Right lung (tissue), 5 donors: Measurements from ENCODE around the gene ALG1L2. TPM values are rescaled to one million over a fixed set of nuclear protein-coding genes. Genes with fewer than 3 reads are reported as not detected.
"Not testable (repeated sequence)": the region's sequence is repeated elsewhere in the genome, so short reads cannot be mapped to it uniquely, and the experiment has no call there.

Experiments used
- DNase-seq, 2 donors: peaks; one replicate each; pipeline ENCODE4 v3.0.0-alpha.2; 2013
- polyA plus RNA-seq, 5 donors: library from polyadenylated mRNA; unstranded; fragments of 120-200 nt; gene quantifications; one replicate each; pipeline versions ENCODE4 v1.2.1 to v1.2.3, GENCODE V29; 2013; ENCODE audit warnings: inconsistent platforms in 1 of 5, low replicate concordance in 1 of 5; ENCODE audit not compliant: insufficient read length in 5 of 5, insufficient read depth in 1 of 5

ALG1L2 gene
- polyA plus RNA-seq, 5 donors, result 2.4 to 4.7 (median 3.9) TPM

- DNase-seq, result no peak
Measured at GRCh38 chr3:130093741-130094391, 12.2 kb downstream of the ALG1L2 start.

DNA sequence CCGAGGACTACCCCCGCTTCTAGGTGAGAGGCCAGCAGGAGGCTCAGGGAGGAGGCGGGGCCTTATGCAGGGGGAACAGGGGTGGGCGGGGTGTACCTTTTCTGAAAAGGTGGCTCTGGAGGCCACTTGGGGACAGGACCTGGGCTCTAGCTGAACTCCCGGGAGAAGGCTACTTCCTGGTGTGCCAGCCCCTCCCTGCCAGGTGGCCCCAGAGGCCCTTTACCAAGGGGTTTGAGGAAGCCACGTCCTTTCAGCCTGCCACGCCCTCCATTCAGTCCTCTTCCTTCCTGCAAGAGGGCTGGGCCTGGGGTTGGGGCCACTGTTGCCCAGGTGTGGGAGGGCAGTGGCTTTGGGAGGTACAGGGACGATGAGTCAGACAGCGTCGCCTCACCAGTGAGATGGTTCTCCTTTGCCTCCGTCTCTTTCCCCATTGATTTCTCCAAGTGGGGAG is 12.9 kb downstream of the ALG1L2 start:
- not testable (repeated sequence) for DNase-seq

DNA sequence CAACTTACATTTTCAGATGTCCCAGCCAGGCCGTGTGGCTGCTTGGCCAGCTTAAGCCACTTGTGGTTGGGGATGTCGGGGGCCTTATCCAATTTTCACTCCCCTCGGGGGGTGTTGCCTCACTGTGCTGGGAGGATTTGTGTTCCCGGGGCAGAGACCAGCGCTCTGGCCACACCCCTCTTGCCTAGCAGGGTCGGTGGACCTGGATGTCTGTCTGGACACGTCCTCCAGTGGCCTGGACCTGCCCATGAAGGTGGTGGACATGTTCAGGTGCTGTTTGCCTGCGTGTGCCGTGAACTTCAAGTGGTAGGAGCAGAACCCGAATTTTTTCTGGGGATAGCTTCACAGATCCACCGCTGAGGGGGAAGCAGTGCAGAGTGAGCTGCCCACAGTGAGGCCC is 14.2 kb downstream of the ALG1L2 start:
- DNase-seq, result not testable (repeated sequence)

GRCh38 chr3:130097096-130097495 is 15.5 kb downstream of the ALG1L2 start:
- not testable (repeated sequence) for DNase-seq

- DNase-seq, result not testable (repeated sequence)
Measured at GRCh38 chr3:130097690-130098638, 16.3 kb downstream of the ALG1L2 start.

DNA sequence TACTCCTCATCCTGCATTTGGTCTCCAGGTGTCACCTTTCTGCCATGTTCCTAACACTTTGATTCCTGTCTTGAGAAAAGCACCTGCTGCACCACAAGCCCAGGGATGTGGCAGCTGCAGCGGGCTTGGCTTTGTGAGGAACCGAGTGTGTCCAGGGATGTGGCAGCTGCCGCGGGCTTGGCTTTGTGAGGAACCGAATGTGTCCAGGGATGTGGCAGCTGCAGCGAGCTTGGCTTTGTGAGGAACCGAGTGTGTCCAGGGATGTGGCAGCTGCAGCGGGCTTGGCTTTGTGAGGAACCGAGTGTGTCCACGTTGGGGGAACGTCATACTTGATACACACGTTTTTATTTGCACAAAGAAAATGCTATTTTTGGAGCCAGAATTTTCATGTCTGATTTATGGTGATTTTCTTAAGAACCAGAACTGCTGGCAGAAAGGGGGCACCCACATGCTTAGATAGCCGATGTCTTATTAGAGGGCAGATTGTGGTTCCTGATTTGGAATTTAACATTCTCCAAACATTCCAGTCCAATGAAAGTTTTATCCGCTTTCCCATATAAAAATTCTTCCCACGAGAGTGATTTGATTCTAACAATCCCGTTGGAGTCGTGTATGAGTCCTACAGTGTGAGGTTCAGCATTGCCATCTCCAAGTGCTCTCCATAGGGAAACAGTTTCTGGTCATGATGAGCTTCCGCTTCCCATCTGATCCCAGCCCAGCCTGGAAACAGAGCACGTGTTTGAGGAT is 17.2 kb downstream of the ALG1L2 start:
- DNase-seq, result not testable (repeated sequence)

- not testable (repeated sequence) for DNase-seq
Measured at GRCh38 chr3:130102545-130102944, 20.9 kb downstream of the ALG1L2 start.

- DNase-seq, result not testable (repeated sequence)
Measured at GRCh38 chr3:130104191-130104590, 22.6 kb downstream of the ALG1L2 start.

- DNase-seq, result not testable (repeated sequence)
Measured at GRCh38 chr3:130107333-130107995, 25.8 kb downstream of the ALG1L2 start.

GRCh38 chr3:130108836-130109585 is 27.4 kb downstream of the ALG1L2 start:
- not testable (repeated sequence) for DNase-seq

- DNase-seq, result not testable (repeated sequence)
Measured at GRCh38 chr3:130110386-130111169, 28.9 kb downstream of the ALG1L2 start.

DNA sequence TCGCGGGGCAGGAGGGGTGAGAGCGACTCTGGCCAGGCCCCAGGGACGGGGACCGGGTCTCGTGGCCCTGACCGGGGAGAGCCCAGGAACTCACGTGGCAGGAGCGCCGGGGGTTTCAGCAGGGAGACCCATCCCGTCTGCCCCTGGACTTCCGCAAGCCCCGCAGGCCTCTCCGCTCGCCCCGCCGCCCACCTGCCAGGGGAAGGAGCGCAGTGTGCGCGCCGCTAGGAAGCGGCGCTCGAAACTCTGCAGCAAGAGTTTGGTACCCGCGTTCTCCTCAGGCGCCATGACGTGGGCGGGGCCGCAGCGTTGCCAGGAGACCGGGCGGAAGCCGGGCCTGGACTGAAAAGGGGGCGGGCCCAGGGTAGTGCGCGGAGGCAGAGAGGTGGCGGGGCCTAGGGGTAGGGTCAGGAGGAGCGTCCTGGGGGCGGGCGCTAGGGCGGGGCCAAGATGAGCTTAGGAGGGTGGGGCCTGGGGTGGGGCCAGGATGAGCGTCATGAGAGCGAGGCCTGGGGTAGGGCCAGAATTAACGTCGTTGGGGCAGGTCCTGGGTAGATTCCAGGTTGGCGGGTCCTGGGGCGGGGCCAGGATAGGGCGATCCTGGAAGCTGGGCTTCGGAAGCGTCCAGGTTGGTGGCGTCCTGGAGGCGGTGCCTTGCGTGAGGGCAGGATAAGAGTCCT is 29.7 kb downstream of the ALG1L2 start:
- peak; percentile 96 to 97 for DNase-seq

DNA sequence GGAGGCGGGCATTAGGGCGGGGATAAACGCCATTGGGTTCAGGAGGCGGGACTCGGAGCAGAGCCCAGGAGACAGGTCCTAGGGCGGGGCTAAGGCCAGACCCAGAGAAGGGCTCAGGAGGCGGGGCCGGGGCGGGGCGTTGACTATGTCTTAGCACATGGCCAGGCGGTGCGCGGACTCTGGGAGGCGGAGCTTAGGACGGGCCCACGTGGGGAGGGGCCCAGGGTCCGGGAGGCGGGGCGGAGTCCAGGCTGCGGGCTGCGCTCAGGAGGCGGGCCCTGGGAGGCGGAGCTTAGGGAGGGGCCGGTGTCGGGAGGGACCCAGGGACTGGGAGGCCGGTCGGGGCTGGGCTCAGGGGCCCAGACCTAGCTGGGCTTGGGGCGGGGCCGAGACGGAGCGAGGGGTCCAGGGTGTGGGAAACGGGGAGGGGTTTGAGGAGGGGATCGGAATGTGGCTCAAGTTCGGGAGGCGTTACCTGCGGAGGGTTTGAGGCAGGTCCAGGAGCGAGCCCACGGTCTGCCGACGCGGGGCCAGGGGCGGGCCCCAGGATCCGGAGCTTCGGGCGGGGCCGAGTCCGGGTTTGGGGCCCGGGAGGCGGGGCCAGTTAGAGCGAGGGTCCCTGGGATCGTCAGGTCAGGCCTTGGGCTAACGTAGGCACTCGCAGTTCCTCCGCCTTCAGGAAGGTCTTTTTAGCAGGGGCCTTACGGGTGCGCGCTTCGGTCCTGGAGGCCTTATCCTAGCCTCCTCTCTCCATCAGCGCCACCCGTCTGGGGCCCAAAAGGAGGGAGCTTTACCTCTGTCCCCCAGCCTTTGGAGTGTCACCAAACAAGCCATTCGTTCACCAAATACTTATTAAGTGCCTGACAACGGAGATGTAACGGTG is 30.5 kb downstream of the ALG1L2 start:
- peak; percentile 93 to 95 for DNase-seq

- not testable (repeated sequence) for DNase-seq
Measured at GRCh38 chr3:130112748-130113073, 31.1 kb downstream of the ALG1L2 start.

DNA sequence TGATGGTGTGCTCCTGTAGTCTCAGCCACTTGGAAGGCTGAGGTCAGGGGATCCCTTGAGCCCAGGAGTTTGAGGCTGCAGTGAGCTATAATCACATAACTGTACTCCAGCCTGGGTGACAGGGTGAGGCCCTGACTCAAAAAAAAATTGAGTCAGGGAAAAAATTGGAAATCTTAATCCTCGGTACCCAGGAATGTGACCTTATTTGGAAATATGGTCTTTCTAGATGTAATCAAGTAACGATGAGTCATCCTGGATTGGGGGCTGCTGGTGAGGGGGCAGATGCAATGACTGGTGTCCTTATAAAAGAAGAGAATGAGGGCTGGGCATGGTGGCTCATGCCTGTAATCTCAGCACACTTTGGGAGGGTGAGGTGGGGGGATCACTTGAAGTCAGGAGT is 33.8 kb downstream of the ALG1L2 start:
- not testable (repeated sequence) for DNase-seq

- DNase-seq, result no peak
Measured at GRCh38 chr3:130117933-130118332, 36.3 kb downstream of the ALG1L2 start.

DNA sequence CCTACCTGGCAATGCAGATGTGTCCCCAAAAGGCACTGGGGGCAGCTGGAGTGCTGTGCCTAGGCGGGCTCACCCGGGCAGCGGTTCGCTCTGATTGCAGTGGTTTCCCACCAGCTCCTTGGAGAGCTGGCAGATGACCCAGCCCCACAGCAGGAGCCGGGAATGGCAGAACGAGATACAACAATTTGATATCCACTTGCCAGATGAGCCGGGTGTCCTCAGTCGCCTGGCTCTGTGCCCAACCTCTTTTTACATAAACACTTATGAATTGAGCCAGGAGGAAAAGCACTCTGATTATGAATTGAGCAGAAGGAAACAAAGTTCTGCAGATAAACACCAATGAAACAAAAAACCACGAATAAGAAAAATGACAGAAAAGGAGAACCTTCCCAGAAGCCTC is 38.2 kb downstream of the ALG1L2 start:
- not testable (repeated sequence) for DNase-seq

GRCh38 chr3:130120291-130120690 is 38.7 kb downstream of the ALG1L2 start:
- not testable (repeated sequence) for DNase-seq
